ENCODE measurements around the gene SLC9A7.

The SLC9A7 gene

DNA sequence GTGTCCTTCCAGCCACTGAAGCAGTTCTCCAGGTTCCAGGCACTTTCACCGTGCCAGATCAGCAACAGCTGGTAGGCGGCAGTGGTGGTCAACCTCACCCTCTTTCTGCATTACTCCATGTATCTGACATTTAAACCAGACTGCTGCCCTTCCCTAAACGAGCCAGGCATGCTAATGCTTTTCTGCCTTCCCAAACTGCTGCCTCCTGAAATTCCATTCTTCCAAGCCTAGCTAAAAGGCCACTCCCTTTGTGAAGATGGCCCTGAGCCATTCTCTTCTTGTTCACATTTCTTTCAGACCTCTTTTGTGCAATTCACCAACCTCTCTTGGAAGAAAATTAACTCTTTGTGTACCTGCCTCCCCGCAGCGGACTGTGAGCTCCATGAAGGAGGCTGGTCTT is 111.7 kb downstream of the SLC9A7 start:
- H3K27me3 ChIP-seq (ENCODE audit: control insufficient read depth, insufficient read depth, low read length): no peaks in the 10 kb centered on the region
- H3K9ac ChIP-seq (ENCODE audit: low read length): no peak overlapping the region
- H3K27ac ChIP-seq (ENCODE audit: low read depth, low read length): peak overlapping the region; percentile 32; the same call in 1 of the 2 replicates
- H3K4me3 ChIP-seq (ENCODE audit: low read depth, low read length): no peak overlapping the region
- peaks cover 45% of the 10 kb centered on the region for H3K4me1 ChIP-seq (ENCODE audit: control insufficient read depth, insufficient read depth, low read length)
- H3K9me3 ChIP-seq (ENCODE audit: control insufficient read depth, insufficient read depth, low read depth, low read length): no peaks in the 10 kb centered on the region
- peaks cover 13% of the 10 kb centered on the region for H3K36me3 ChIP-seq (ENCODE audit: control insufficient read depth, insufficient read depth, low read length)

DNA sequence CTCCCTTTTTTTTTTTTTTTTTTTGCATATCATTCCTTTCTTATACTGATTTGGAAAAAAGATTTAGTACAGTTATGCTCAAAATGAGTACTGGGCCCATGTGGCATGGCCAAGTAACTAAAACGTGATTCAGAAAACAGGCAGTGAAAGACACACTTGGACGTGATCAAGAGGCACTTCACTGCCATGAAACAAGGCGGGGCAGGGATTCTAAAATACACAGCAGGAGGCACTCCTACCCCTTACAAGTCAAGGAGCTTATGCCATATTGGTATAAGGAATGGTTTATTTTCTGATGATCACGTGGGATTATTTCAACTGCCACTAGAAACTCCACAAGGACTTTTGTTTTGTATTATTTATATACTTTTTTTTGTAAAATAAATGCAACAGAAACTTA is 113.3 kb downstream of the SLC9A7 start:
- Histone ChIP-seq H3K9ac (ENCODE audit: low read length) (no peak overlapping the region), H3K9me3 (ENCODE audit: control insufficient read depth, insufficient read depth, low read depth, low read length) (no peaks in the 10 kb centered on the region), H3K27ac (ENCODE audit: low read depth, low read length) (no peak overlapping the region), H3K36me3 (ENCODE audit: control insufficient read depth, insufficient read depth, low read length) (peaks cover 22% of the 10 kb centered on the region), H3K4me3 (ENCODE audit: low read depth, low read length) (no peak overlapping the region), H3K27me3 (ENCODE audit: control insufficient read depth, insufficient read depth, low read length) (no peaks in the 10 kb centered on the region), H3K4me1 (ENCODE audit: control insufficient read depth, insufficient read depth, low read length) (peaks cover 40% of the 10 kb centered on the region)

DNA sequence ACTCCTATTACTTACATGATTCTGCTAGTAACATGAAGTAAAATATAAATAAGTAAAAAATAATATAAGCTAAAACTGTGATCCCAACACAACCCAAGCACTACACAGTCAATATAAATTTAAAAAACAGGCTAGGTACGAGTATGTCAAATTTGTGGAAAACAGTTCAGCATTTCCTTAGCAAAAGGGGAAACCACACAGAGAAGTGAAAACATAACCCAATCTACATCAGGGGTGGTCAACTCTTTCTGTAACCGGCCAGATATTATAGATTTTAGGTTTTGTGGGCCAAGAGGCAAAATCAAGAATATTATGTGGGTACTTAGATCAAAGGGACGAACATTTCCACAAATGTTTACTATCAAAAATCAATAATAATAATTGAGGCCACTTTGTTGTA is 115.3 kb downstream of the SLC9A7 start:
- Histone ChIP-seq H3K4me3 (ENCODE audit: low read depth, low read length) (no peak overlapping the region), H3K9ac (ENCODE audit: low read length) (no peak overlapping the region), H3K27ac (ENCODE audit: low read depth, low read length) (no peak overlapping the region), H3K4me1 (ENCODE audit: control insufficient read depth, insufficient read depth, low read length) (peaks cover 21% of the 10 kb centered on the region), H3K27me3 (ENCODE audit: control insufficient read depth, insufficient read depth, low read length) (no peaks in the 10 kb centered on the region), H3K36me3 (ENCODE audit: control insufficient read depth, insufficient read depth, low read length) (peaks cover 22% of the 10 kb centered on the region), H3K9me3 (ENCODE audit: control insufficient read depth, insufficient read depth, low read depth, low read length) (no peaks in the 10 kb centered on the region)

DNA sequence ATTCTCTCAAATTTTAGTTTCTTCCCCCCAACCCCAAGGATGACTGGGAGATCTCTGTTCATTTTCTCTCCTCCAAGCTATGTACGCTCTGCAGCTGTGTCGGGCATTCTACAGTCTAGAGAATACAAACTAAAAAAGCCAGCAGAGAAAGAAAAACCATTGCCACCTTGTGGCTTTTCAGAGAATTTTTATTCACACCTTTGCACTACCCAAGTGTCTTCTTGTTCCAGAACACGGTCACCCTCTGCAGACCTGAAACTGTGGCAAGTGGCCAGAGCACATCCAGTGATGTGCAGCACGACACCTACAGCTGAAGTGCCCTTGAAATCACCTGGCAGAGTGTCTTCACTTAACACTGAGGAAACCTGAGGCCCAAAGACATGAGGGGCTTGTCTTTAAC is 116.8 kb downstream of the SLC9A7 start:
- peaks cover 22% of the 10 kb centered on the region for H3K36me3 ChIP-seq (ENCODE audit: control insufficient read depth, insufficient read depth, low read length)
- H3K9ac ChIP-seq (ENCODE audit: low read length): no peak overlapping the region
- no peak overlapping the region for H3K27ac ChIP-seq (ENCODE audit: low read depth, low read length)
- H3K9me3 ChIP-seq (ENCODE audit: control insufficient read depth, insufficient read depth, low read depth, low read length): no peaks in the 10 kb centered on the region
- peaks cover 6% of the 10 kb centered on the region for H3K4me1 ChIP-seq (ENCODE audit: control insufficient read depth, insufficient read depth, low read length)
- H3K27me3 ChIP-seq (ENCODE audit: control insufficient read depth, insufficient read depth, low read length): no peaks in the 10 kb centered on the region
- H3K4me3 ChIP-seq (ENCODE audit: low read depth, low read length): no peak overlapping the region

DNA sequence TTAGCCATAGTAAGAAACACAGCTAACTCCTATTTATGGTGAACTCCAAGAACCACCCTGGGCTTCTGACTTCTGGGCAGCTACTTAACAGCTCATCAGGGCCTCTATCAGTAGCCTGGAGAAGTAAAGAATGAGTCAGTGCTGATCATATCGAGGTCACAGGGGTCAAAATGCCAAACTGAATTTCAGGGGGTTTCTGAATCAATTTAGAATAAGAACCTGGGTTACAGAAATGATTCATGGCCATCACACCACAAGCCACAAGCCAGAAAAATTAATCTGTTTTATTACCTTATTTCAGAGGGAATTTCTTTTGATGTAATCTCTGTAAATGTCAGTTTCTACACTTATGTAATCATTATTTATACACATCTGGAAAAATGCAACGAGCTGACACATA is 121.0 kb downstream of the SLC9A7 start:
- no peaks in the 10 kb centered on the region for H3K27me3 ChIP-seq (ENCODE audit: control insufficient read depth, insufficient read depth, low read length)
- no peak overlapping the region for H3K9ac ChIP-seq (ENCODE audit: low read length)
- H3K36me3 ChIP-seq (ENCODE audit: control insufficient read depth, insufficient read depth, low read length): peaks cover 9% of the 10 kb centered on the region; the same call in 1 of the 2 replicates
- no peaks in the 10 kb centered on the region for H3K9me3 ChIP-seq (ENCODE audit: control insufficient read depth, insufficient read depth, low read depth, low read length)
- H3K27ac ChIP-seq (ENCODE audit: low read depth, low read length): no peak overlapping the region
- H3K4me3 ChIP-seq (ENCODE audit: low read depth, low read length): no peak overlapping the region
- no peaks in the 10 kb centered on the region; the same call in 1 of the 2 replicates for H3K4me1 ChIP-seq (ENCODE audit: control insufficient read depth, insufficient read depth, low read length)

DNA sequence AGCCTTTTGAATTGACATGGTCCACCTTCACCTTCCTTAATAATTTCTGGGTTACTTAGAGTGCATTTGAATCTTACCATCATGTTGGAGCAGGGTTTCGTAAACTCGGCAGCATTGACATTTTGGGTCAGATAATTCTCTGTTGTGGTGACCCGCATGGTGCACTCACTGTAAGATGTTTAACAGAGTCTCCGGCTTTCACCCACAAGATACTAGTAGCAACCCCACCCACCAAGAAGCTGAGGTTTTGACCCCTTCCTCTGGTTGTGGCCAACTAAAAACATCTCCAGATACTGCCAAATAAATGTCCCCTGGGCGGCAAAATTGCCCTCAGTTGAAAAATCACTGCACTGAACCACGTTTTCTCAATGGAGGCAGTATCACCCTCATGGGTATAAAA is 122.7 kb downstream of the SLC9A7 start:
- H3K4me1 ChIP-seq (ENCODE audit: control insufficient read depth, insufficient read depth, low read length): no peaks in the 10 kb centered on the region; the same call in 1 of the 2 replicates
- peaks cover 8% of the 10 kb centered on the region for H3K36me3 ChIP-seq (ENCODE audit: control insufficient read depth, insufficient read depth, low read length)
- no peak overlapping the region for H3K4me3 ChIP-seq (ENCODE audit: low read depth, low read length)
- no peak overlapping the region for H3K27ac ChIP-seq (ENCODE audit: low read depth, low read length)
- no peaks in the 10 kb centered on the region for H3K27me3 ChIP-seq (ENCODE audit: control insufficient read depth, insufficient read depth, low read length)
- no peaks in the 10 kb centered on the region for H3K9me3 ChIP-seq (ENCODE audit: control insufficient read depth, insufficient read depth, low read depth, low read length)
- no peak overlapping the region for H3K9ac ChIP-seq (ENCODE audit: low read length)

DNA sequence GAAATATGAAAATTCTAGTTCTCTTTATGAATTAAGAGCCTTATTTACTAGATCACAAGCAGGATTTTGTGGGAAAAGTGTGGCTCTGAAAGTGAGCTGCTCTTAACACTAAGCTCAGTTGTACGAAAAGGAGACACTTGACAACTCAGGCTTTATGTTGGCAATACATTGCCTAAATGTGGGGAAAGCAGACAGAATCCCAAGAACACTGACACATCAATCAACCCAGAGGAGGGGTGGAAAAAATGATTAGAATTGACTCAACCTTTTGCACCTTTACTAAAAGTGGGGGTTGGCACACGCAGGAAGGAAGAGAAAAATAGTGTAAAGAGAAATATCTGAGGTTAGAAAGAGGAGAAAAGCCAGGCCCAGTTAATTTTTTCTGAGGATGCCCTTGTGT is 123.7 kb downstream of the SLC9A7 start:
- Histone ChIP-seq H3K36me3 (ENCODE audit: control insufficient read depth, insufficient read depth, low read length) (peaks cover 11% of the 10 kb centered on the region), H3K9me3 (ENCODE audit: control insufficient read depth, insufficient read depth, low read depth, low read length) (no peaks in the 10 kb centered on the region), H3K4me3 (ENCODE audit: low read depth, low read length) (no peak overlapping the region), H3K4me1 (ENCODE audit: control insufficient read depth, insufficient read depth, low read length) (no peaks in the 10 kb centered on the region; the same call in 1 of the 2 replicates), H3K27ac (ENCODE audit: low read depth, low read length) (no peak overlapping the region), H3K27me3 (ENCODE audit: control insufficient read depth, insufficient read depth, low read length) (no peaks in the 10 kb centered on the region), H3K9ac (ENCODE audit: low read length) (no peak overlapping the region)

DNA sequence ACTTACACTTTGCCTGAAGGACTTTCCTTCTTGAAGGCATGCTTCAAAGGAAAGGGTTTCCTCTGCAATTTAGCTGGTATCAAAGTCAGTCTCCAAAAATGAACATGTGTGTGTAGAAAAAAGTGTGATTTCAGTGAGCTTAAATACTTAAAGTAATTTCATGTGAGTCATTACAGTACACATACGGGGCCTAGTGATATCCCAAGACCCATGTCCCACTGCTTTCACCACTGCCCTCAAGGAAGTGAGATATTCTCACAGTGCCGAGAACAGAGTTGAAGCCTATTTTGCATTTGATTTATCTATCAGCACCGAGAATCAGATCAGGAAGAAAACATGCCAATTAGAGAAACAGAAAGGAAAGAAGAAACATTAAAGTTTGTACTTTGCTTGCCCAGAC is 124.3 kb downstream of the SLC9A7 start:
- Histone ChIP-seq H3K4me3 (ENCODE audit: low read depth, low read length) (no peak overlapping the region), H3K9ac (ENCODE audit: low read length) (no peak overlapping the region), H3K36me3 (ENCODE audit: control insufficient read depth, insufficient read depth, low read length) (peaks cover 11% of the 10 kb centered on the region), H3K9me3 (ENCODE audit: control insufficient read depth, insufficient read depth, low read depth, low read length) (no peaks in the 10 kb centered on the region), H3K27ac (ENCODE audit: low read depth, low read length) (no peak overlapping the region), H3K27me3 (ENCODE audit: control insufficient read depth, insufficient read depth, low read length) (no peaks in the 10 kb centered on the region), H3K4me1 (ENCODE audit: control insufficient read depth, insufficient read depth, low read length) (no peaks in the 10 kb centered on the region; the same call in 1 of the 2 replicates)

DNA sequence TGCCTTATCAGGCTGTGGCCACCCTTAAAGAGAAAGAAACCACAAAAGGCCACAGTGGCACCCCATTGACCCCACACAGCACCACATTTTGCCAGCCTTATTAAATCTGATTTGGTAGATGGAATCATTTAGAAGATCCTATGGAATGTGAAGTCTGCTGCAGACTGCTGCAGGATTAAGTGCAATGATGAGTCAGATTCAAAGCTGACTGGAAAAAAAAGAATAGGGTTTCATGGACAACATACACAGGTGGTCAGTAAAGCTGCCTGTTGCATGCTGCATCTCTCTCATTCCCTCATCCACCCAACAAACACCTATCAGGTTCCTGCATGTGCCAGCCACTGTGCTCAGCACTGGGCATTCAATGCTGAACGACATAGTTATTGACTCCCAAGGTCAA is 128.8 kb downstream of the SLC9A7 start:
- no peaks in the 10 kb centered on the region for H3K9me3 ChIP-seq (ENCODE audit: control insufficient read depth, insufficient read depth, low read depth, low read length)
- no peaks in the 10 kb centered on the region for H3K27me3 ChIP-seq (ENCODE audit: control insufficient read depth, insufficient read depth, low read length)
- H3K9ac ChIP-seq (ENCODE audit: low read length): no peak overlapping the region
- H3K4me1 ChIP-seq (ENCODE audit: control insufficient read depth, insufficient read depth, low read length): peaks cover 22% of the 10 kb centered on the region
- no peak overlapping the region for H3K27ac ChIP-seq (ENCODE audit: low read depth, low read length)
- peaks cover 14% of the 10 kb centered on the region for H3K36me3 ChIP-seq (ENCODE audit: control insufficient read depth, insufficient read depth, low read length)
- no peak overlapping the region for H3K4me3 ChIP-seq (ENCODE audit: low read depth, low read length)

DNA sequence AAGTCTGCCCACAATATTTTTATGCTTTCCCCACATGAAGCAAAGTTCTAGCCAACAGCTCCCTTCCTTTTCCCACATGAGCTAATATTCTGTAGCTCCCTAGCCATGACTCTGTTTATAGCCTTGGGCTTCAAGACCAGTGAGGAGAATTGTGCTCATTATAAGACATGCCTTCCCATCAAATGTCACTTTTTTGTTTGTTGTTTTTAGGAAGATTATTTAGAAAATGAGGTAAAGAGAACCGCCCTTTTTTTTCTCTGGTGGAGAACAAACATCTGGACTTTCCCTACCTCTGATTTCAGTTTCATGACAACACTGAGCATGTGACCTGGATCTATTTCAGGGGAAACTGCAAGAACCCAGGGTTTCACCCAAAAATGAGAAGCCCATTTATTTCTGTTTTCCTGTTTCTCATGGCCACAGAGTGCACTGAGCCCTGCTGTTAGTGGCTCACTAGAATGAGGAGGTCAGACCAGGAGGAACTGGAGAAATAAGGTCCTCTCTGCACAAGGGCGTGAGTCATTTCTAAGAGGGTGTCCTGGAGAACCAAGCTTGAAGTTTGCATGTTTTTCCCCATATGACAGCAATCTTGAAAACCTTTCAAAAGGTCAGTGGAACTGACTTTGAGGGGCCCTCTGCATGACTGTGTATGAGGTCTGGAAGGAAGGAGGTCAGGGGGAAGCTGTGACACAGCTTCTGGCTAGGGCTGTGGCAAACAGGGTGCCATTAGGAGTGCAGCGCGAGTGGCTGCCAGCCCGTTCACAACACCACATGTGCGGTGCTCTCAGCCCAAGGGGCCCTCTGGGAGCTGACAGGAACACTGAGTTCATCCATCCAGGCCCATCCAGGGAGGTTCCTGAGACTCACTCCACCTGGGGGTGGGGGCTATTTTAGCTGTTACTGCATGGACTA is 130.2 kb downstream of the SLC9A7 start:
- no peaks in the 10 kb centered on the region for H3K9me3 ChIP-seq (ENCODE audit: control insufficient read depth, insufficient read depth, low read depth, low read length)
- H3K36me3 ChIP-seq (ENCODE audit: control insufficient read depth, insufficient read depth, low read length): peaks cover 14% of the 10 kb centered on the region
- peaks cover 22% of the 10 kb centered on the region for H3K4me1 ChIP-seq (ENCODE audit: control insufficient read depth, insufficient read depth, low read length)
- no peak overlapping the region for H3K4me3 ChIP-seq (ENCODE audit: low read depth, low read length)
- H3K9ac ChIP-seq (ENCODE audit: low read length): no peak overlapping the region
- no peak overlapping the region for H3K27ac ChIP-seq (ENCODE audit: low read depth, low read length)
- no peaks in the 10 kb centered on the region for H3K27me3 ChIP-seq (ENCODE audit: control insufficient read depth, insufficient read depth, low read length)

DNA sequence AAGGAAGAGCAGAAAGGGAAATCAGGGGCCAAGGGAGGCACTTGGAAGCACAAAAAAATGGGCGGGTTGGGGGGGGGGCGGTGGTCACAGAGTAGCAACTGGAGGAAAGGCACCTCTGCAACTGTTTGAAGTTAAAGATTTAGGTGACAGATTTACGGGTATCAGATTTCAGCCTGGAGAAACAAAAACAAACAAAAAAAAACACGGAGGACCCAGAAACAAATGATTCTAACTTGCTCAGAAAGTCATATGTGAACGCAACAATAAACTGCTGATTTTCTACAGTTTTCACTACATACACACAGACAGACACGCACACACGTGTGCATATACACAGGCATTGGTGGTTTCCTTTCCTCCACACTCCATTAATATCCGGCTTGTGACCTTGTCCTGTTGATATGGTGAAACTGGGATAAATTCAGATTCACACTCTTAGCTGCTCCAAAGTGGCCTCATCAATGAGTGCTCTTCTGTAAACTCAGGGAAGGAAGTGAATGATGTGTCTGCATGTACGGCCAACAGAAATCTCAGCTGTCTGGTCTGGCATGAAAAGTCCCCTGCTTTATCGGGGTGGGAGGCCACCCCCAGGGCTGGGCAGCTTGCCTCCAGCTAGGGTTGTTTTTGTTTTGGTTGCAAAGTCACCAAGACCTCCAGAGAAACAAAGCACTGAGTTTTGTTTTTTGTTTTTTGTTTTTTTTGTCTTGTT is 131.1 kb downstream of the SLC9A7 start:
- Histone ChIP-seq H3K9ac (ENCODE audit: low read length) (no peak overlapping the region), H3K4me3 (ENCODE audit: low read depth, low read length) (0 out of 2 replicates have a peak overlapping the region, but pooled peaks have one; percentile 10), H3K36me3 (ENCODE audit: control insufficient read depth, insufficient read depth, low read length) (peaks cover 14% of the 10 kb centered on the region), H3K9me3 (ENCODE audit: control insufficient read depth, insufficient read depth, low read depth, low read length) (no peaks in the 10 kb centered on the region), H3K27ac (ENCODE audit: low read depth, low read length) (no peak overlapping the region), H3K4me1 (ENCODE audit: control insufficient read depth, insufficient read depth, low read length) (peaks cover 25% of the 10 kb centered on the region), H3K27me3 (ENCODE audit: control insufficient read depth, insufficient read depth, low read length) (no peaks in the 10 kb centered on the region)
